K562 (cell line): Measurements from ENCODE around the gene F12. TPM values are rescaled to one million over a fixed set of nuclear protein-coding genes. Genes with fewer than 3 reads are reported as not detected.

Source experiments
- ARID2 ChIP-seq: fragments of 450-650 bp; IDR thresholded peaks from 2 replicates; pipeline ENCODE4 v1.6.1; 2017; ENCODE audit warnings: antibody characterized with exemption, mild to moderate bottlenecking
- ATF1 ChIP-seq, 2 experiments: fragments of 450-650 bp in 1 of 2; IDR thresholded peaks; 2 replicates each; pipeline ENCODE4 v1.6.1; 2016; ENCODE audit warnings: missing compliant biosample characterization in 1 of 2, missing genetic modification characterization in 1 of 2
- BCOR ChIP-seq: fragments of 450-650 bp; IDR thresholded peaks from 2 replicates; pipeline ENCODE4 v1.6.1; 2016
- CXXC5 ChIP-seq: fragments of 250-450 bp; sonication (Bioruptor Pico); IDR thresholded peaks from 2 replicates; pipeline ENCODE4 v1.8.0; 2022; ENCODE audit warnings: inconsistent platforms, mild to moderate bottlenecking, moderate library complexity
- ETS2 ChIP-seq: IDR thresholded peaks from 2 replicates; pipeline ENCODE4 v1.6.1; 2016; ENCODE audit warnings: borderline replicate concordance, missing genetic modification characterization, mild to moderate bottlenecking, moderate library complexity, missing compliant biosample characterization; ENCODE audit not compliant: poor library complexity, severe bottlenecking
- ETV6 ChIP-seq, 3 experiments: fragments of 150-350 bp in 1 of 3; sonication (generic) in 1 of 3; formaldehyde crosslinking in 1 of 3; IDR thresholded peaks; 2 replicates each; pipeline versions ENCODE4 v1.6.1 to v1.8.0; 2014 to 2022; ENCODE audit warnings: borderline replicate concordance in 2 of 3, low read depth in 2 of 3, antibody characterized with exemption in 1 of 3, low read length in 1 of 3, mild to moderate bottlenecking in 1 of 3, missing genetic modification reagents in 1 of 3
- GABPB1 ChIP-seq: sonication (generic); formaldehyde crosslinking; IDR thresholded peaks from 2 replicates; pipeline ENCODE4 v1.8.0; 2022; ENCODE audit warnings: mild to moderate bottlenecking, missing genetic modification reagents
- HDAC2 ChIP-seq: fragments of 450-650 bp; IDR thresholded peaks from 2 replicates; pipeline ENCODE4 v1.6.1; 2016; ENCODE audit warnings: mild to moderate bottlenecking
- HEY1 ChIP-seq: fragments of 250-450 bp; sonication (Bioruptor Pico); IDR thresholded peaks from 2 replicates; pipeline ENCODE4 v1.5.0; 2020; ENCODE audit warnings: mild to moderate bottlenecking, moderate library complexity, borderline replicate concordance
- IFI16 ChIP-seq: fragments of 250-450 bp; sonication (Bioruptor Pico); IDR thresholded peaks from 2 replicates; pipeline ENCODE4 v2.1.2; 2022; ENCODE audit warnings: mild to moderate bottlenecking, inconsistent platforms
- MAFK ChIP-seq: IDR thresholded peaks from 2 replicates; pipeline ENCODE4 v1.6.1; 2011; ENCODE audit warnings: low read length, improper control_type of control experiment
- MCM3 ChIP-seq: fragments of 450-650 bp; IDR thresholded peaks from 2 replicates; pipeline ENCODE4 v1.6.1; 2016
- PRPF4 ChIP-seq: fragments of 200-400 bp; formaldehyde crosslinking; IDR thresholded peaks from one replicate; pipeline ENCODE4 v1.6.1; 2017; ENCODE audit warnings: low read length, low read depth, mild to moderate bottlenecking; ENCODE audit not compliant: insufficient read depth, poor library complexity, severe bottlenecking
- SLC30A9 ChIP-seq: fragments of 250-450 bp; sonication (Bioruptor Pico); IDR thresholded peaks from 2 replicates; pipeline ENCODE4 v1.8.0; 2022; ENCODE audit warnings: mild to moderate bottlenecking, moderate library complexity
- SMAD2 ChIP-seq: fragments of 150-350 bp; IDR thresholded peaks from 2 replicates; pipeline ENCODE4 v1.6.1; 2014; ENCODE audit warnings: low read depth, mild to moderate bottlenecking, low read length
- TEAD2 ChIP-seq: fragments of 450-650 bp; IDR thresholded peaks from 2 replicates; pipeline ENCODE4 v1.6.1; 2016; ENCODE audit warnings: missing genetic modification characterization, control low read depth, missing compliant biosample characterization
- ZNF3 ChIP-seq: fragments of 250-450 bp; sonication (Bioruptor Pico); IDR thresholded peaks from 2 replicates; pipeline ENCODE4 v1.5.0; 2021; ENCODE audit warnings: mild to moderate bottlenecking, moderate library complexity
- ZNF354B ChIP-seq: fragments of 250-450 bp; sonication (Bioruptor Pico); IDR thresholded peaks from 2 replicates; pipeline ENCODE4 v1.4.0; 2020
- polyA plus RNA-seq, 8 experiments: library from polyadenylated mRNA; depleted of rRNA in 4 of 8; stranded (reverse) in 5 of 8; unstranded in 3 of 8; fragments of >200 nt; fragmentation: Nextera tagmentation in 2 of 8; fragmentation: Illumina TruSeq in 1 of 8; extraction: Ambion mirVana in 2 of 8; extraction: Trizol in 1 of 8; gene quantifications; 2 replicates each; pipeline versions ENCODE4 v1.2.1 to v1.2.3, GENCODE V29; 2011 to 2014; ENCODE audit warnings: inconsistent platforms in 1 of 8, missing spikeins in 1 of 8
- total RNA-seq, 7 experiments: library from RNA; depleted of rRNA in 6 of 7; stranded (reverse); fragments of >200 nt in 6 of 7; fragmentation: Illumina TruSeq in 2 of 7; extraction: Trizol in 2 of 7; gene quantifications; 2 replicates each; pipeline versions ENCODE4 v1.2.1 to v1.2.3, GENCODE V29; 2011 to 2021; ENCODE audit warnings: low replicate concordance in 1 of 7
- TF ChIP-seq, protein P1 (sequence below), 2 experiments: fragments of 450-650 bp; IDR thresholded peaks; 2 replicates each; pipeline ENCODE4 v1.6.1; 2018; ENCODE audit warnings: mild to moderate bottlenecking in 2 of 2, low read depth in 1 of 2; ENCODE audit not compliant: partially characterized antibody in 2 of 2
- TF ChIP-seq, protein P2 (sequence below): fragments of 200-400 bp; formaldehyde crosslinking; IDR thresholded peaks from 2 replicates; pipeline ENCODE4 v1.6.1; 2017; ENCODE audit warnings: mild to moderate bottlenecking, low read depth, low read length, moderate library complexity

Gene F12
- total and polyA plus RNA-seq, 9 of the 15 experiments (the other 6 are each of a cell fraction or from before 2014, with no cell fraction given) = 0.59 to 18.3 (median 3.6) TPM

DNA sequence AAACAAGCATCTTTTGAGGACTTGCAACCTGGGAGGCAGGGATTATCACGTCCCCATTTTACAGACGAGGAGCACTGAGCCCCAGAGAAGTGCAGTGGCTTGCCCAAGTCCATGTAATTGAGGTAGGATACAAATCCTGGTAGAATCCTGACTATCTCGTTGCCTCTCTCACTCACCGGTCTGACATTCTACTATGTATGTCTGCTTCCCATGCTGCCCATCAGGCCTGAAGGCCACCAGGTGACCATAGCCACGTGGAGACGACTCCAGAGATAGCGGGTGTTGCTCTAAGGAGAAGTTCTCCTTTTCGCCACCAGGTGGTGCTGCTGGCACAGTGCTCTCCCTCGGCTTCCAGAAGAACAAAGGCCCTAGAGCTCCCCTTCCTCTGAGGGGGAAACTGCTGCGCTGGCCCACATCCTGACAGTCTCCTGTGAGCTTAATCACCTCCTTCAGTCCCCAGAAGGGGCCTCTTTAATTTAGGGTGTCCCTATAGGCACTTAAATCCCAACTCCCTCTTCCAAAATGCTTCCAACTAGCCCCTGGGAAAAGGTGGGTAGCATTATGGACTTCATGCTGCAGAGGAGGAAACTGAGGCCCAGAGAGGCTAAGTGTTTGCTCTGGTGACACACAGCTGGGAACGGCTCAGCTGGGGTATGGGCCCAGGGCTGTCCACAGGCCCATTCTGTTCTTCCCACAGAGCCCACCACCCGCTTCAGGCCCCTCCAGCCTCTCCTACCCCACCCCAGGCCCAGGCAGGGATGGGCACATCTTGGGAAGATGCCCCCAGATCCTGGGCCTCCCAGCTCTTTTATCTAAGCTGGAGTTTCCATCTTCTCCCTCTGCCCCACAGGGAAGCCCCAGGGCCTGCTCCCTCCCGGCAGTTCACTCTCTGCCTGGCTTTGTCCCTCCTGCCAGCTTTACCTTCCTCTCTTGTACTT lies 18.7 kb downstream of the F12 start (continued):
- TF ChIP-seq ATF1 (CRISPR knock-in tag; IDR thresholded peaks at IDR 0.05) (no peak), ATF1 (tag; IDR thresholded peaks at IDR 0.05) (0 out of 2 replicates have a peak, but pooled peaks have one; percentile 20), SMAD2 (no peak), ZNF354B (CRISPR knock-in tag) (no peak), HDAC2 (peak; percentile 53; the same call in 1 of the 2 replicates), PRPF4 (no peak), MCM3 (no peak), MAFK (no peak), ARID2 (peak; percentile 36; the same call in 1 of the 2 replicates), HEY1 (CRISPR knock-in tag) (no peak), CXXC5 (no peak), GABPB1 (CRISPR knock-in tag) (0 out of 2 replicates have a peak, but pooled peaks have one; percentile 41), ZNF3 (CRISPR knock-in tag) (no peak), BCOR (peak; percentile 94), TEAD2 (no peak), IFI16 (CRISPR knock-in tag) (no peak), ETS2 (tag) (no peak), SLC30A9 (CRISPR knock-in tag) (no peak), ETV6 (IDR thresholded peaks at IDR 0.05; ENCODE audit: borderline replicate concordance in 1 of 2, low read depth in 2 of 2, low read length in 1 of 2) (no peak), ETV6 (CRISPR knock-in tag; IDR thresholded peaks at IDR 0.05; ENCODE audit: borderline replicate concordance) (no peak)
- TF ChIP-seq, protein P1, sequence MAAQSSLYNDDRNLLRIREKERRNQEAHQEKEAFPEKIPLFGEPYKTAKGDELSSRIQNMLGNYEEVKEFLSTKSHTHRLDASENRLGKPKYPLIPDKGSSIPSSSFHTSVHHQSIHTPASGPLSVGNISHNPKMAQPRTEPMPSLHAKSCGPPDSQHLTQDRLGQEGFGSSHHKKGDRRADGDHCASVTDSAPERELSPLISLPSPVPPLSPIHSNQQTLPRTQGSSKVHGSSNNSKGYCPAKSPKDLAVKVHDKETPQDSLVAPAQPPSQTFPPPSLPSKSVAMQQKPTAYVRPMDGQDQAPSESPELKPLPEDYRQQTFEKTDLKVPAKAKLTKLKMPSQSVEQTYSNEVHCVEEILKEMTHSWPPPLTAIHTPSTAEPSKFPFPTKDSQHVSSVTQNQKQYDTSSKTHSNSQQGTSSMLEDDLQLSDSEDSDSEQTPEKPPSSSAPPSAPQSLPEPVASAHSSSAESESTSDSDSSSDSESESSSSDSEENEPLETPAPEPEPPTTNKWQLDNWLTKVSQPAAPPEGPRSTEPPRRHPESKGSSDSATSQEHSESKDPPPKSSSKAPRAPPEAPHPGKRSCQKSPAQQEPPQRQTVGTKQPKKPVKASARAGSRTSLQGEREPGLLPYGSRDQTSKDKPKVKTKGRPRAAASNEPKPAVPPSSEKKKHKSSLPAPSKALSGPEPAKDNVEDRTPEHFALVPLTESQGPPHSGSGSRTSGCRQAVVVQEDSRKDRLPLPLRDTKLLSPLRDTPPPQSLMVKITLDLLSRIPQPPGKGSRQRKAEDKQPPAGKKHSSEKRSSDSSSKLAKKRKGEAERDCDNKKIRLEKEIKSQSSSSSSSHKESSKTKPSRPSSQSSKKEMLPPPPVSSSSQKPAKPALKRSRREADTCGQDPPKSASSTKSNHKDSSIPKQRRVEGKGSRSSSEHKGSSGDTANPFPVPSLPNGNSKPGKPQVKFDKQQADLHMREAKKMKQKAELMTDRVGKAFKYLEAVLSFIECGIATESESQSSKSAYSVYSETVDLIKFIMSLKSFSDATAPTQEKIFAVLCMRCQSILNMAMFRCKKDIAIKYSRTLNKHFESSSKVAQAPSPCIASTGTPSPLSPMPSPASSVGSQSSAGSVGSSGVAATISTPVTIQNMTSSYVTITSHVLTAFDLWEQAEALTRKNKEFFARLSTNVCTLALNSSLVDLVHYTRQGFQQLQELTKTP (IDR thresholded peaks at IDR 0.05; ENCODE audit: low read depth in 1 of 2, partially characterized antibody in 2 of 2) = no peak
- TF ChIP-seq, protein P2, sequence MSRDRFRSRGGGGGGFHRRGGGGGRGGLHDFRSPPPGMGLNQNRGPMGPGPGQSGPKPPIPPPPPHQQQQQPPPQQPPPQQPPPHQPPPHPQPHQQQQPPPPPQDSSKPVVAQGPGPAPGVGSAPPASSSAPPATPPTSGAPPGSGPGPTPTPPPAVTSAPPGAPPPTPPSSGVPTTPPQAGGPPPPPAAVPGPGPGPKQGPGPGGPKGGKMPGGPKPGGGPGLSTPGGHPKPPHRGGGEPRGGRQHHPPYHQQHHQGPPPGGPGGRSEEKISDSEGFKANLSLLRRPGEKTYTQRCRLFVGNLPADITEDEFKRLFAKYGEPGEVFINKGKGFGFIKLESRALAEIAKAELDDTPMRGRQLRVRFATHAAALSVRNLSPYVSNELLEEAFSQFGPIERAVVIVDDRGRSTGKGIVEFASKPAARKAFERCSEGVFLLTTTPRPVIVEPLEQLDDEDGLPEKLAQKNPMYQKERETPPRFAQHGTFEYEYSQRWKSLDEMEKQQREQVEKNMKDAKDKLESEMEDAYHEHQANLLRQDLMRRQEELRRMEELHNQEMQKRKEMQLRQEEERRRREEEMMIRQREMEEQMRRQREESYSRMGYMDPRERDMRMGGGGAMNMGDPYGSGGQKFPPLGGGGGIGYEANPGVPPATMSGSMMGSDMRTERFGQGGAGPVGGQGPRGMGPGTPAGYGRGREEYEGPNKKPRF = no peak
